ENCODE measurements around the gene PKD1L1. TPM values are rescaled to one million over a fixed set of nuclear protein-coding genes. Genes with fewer than 3 reads are reported as not detected.

PKD1L1 gene
- total RNA-seq, 1 experiment from 2014 or later: 0.17 TPM

DNA sequence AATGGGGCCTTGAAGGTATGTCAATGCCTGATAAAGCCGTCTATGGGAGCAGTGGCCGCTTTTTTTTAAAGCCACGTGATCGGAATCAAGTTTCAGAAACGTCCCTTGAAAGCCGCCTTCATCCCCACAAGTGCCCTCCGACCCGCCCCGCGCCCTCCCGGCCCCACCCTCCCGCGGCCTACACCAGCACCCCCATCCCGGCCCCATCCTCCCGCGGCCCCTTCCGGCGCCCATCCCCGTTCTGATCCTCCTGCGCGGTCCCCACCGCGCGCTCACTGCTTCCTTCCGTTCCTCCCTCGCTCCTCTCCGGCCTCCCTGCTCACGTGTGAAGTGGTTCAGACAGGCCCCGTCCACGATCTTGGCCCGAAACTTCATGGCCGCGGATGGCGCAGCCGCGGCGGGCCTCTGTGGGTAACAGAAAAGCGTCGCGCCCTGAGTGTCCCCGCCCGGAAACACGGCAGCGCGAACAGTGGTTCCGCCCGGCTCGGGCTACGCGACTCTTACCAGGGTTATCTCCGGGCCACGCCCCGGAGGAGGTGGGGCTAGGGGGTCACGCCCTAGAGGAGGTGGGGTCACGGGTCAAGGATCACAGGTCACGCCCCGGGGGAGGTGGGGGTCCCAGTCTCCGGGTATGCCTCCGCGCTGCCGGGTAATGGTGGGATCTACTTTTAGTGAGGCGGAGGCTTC, 31.0 kb upstream of the PKD1L1 start, which contains the start of gene HUS1:
TSS of gene HUS1 (minus strand) at position 471 of the 687 bp plus-strand sequence. CDS start at position 375, 96 bp downstream.
- Histone ChIP-seq H3K27ac (ENCODE audit: insufficient read length, low read depth, low read length) (peak within 1 kb of the TSS; percentile 65), H2BK15ac (ENCODE audit: low read depth, low read length) (no peak within 1 kb of the TSS), H2AK5ac (ENCODE audit: insufficient read length, low read length) (no peak within 1 kb of the TSS), H3K23me2 (ENCODE audit: insufficient read length, low read depth, low read length, poor library complexity, severe bottlenecking) (peaks cover 5% of the 10 kb centered on the region), H3K9ac (ENCODE audit: extremely low read depth, insufficient read length, low read length) (peak within 1 kb of the TSS; percentile 94), H3K4ac (ENCODE audit: low read depth, low read length) (no peak within 1 kb of the TSS), H3K9me3 (ENCODE audit: control insufficient read depth, low read depth, low read length) (no peaks in the 10 kb centered on the region), H2BK5ac (ENCODE audit: insufficient read length, low read length) (no peak within 1 kb of the TSS), H2BK20ac (ENCODE audit: low read depth, low read length, poor library complexity, severe bottlenecking) (no peak within 1 kb of the TSS), H3K56ac (ENCODE audit: insufficient read length, low read depth, low read length) (no peak within 1 kb of the TSS), H3K79me1 (ENCODE audit: insufficient read depth, low read depth, low read length, poor library complexity, severe bottlenecking) (no peaks in the 10 kb centered on the region), H3K23ac (ENCODE audit: insufficient read length, low read depth, low read length) (no peak within 1 kb of the TSS), H3K14ac (ENCODE audit: insufficient read depth, low read length) (peak within 1 kb of the TSS; percentile 96), H2BK120ac (ENCODE audit: low read depth, low read length, poor library complexity, severe bottlenecking) (no peak within 1 kb of the TSS), H4K91ac (ENCODE audit: insufficient read length, low read depth, low read length) (no peak within 1 kb of the TSS), H3K79me2 (ENCODE audit: insufficient read depth, low read length) (peaks cover 3% of the 10 kb centered on the region; the same call in 1 of the 2 replicates), H4K5ac (ENCODE audit: insufficient read length, low read depth, low read length) (no peak within 1 kb of the TSS), H2BK12ac (ENCODE audit: insufficient read length, low read depth, low read length) (no peak within 1 kb of the TSS), H4K8ac (replicated peaks; ENCODE audit: insufficient read length, low read depth, low read length) (no peak within 1 kb of the TSS), H2AFZ (ENCODE audit: low read length) (peak within 1 kb of the TSS; percentile 24), H3T11ph (ENCODE audit: low read length) (no peak within 1 kb of the TSS), H3K27me3 (ENCODE audit: insufficient read depth, low read length) (no peaks in the 10 kb centered on the region), H3K18ac (ENCODE audit: insufficient read length, low read depth, low read length) (peak within 1 kb of the TSS; percentile 94), H3K4me2 (ENCODE audit: insufficient read depth, insufficient read length, low read length) (peak within 1 kb of the TSS; percentile 75), H4K20me1 (ENCODE audit: control insufficient read depth, insufficient read depth, insufficient read length) (no peaks in the 10 kb centered on the region), H3K4me1 (ENCODE audit: insufficient read depth, low read length) (peaks cover 3% of the 10 kb centered on the region; the same call in 1 of the 2 replicates)
- H3K36me3 Mint-ChIP-seq (ENCODE audit: insufficient read depth in 1 of 3, low read depth in 3 of 3): peaks cover 32 to 44% (median 42%) of the 10 kb centered on the region in 3 experiments; a peak in 6 of 7 replicates
- H3K27ac Mint-ChIP-seq: peak within 1 kb of the TSS; percentile 99
- DNase-seq: peak; percentile 96
- no peaks in the 10 kb centered on the region for H3K27me3 Mint-ChIP-seq (ENCODE audit: low read depth)
- no peaks in the 10 kb centered on the region; a peak in 1 of 5 replicates for H3K9me3 Mint-ChIP-seq
- peaks cover 12 to 13% of the 10 kb centered on the region in 2 experiments for H3K4me1 Mint-ChIP-seq
- no CpG with 5 or more reads among the region's 62 CpGs for WGBS (ENCODE audit: extremely low coverage, insufficient read length, low lambda C conversion rate)
- TF ChIP-seq, protein P1, sequence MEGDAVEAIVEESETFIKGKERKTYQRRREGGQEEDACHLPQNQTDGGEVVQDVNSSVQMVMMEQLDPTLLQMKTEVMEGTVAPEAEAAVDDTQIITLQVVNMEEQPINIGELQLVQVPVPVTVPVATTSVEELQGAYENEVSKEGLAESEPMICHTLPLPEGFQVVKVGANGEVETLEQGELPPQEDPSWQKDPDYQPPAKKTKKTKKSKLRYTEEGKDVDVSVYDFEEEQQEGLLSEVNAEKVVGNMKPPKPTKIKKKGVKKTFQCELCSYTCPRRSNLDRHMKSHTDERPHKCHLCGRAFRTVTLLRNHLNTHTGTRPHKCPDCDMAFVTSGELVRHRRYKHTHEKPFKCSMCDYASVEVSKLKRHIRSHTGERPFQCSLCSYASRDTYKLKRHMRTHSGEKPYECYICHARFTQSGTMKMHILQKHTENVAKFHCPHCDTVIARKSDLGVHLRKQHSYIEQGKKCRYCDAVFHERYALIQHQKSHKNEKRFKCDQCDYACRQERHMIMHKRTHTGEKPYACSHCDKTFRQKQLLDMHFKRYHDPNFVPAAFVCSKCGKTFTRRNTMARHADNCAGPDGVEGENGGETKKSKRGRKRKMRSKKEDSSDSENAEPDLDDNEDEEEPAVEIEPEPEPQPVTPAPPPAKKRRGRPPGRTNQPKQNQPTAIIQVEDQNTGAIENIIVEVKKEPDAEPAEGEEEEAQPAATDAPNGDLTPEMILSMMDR (conservative IDR thresholded peaks at IDR 0.05): no peak
- peak within 1 kb of the TSS; percentile 92 to 94 for H3K4me3 Mint-ChIP-seq
